GM18867 (cell line): Measurements from ENCODE around the gene TFEB.

Experiments
- ATAC-seq: cut with Tn5 transposase; IDR thresholded peaks from one replicate; pipeline ENCODE4 v1.9.1; 2021; ENCODE audit warnings: mild to moderate bottlenecking, moderate library complexity; ENCODE audit not compliant: unreplicated experiment

TFEB gene

DNA sequence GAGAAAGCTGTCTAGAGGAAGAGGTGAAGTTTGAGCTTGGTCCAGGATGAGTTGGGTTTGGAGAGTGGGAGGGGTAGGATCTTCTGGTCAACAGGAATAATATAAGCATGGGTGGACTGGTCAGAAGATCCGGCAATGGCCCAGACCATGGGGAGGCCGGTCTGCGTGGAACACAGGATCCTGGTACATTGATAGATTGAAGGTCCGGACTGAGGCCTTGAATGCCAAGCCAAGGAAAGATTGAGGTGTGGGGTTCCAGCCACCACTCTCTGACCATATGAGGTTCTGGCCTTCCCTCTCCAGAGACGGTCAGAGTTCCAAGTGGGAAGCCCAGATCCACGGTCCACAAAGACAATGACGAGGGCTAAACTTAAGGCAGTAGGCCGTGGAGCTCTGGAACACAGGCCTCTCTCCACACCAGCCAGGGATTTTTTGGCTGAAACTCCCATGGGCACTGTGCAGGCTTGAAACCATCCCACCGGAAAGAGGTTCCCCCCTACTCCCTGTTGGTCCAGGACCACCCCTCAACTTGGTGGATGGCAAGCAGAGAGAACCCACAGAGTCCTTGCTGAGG lies 94.0 kb downstream of the TFEB start:
- ATAC-seq = no peak

GRCh38 chr6:41640426-41640825 lies 95.0 kb downstream of the TFEB start:
- no peak for ATAC-seq

DNA sequence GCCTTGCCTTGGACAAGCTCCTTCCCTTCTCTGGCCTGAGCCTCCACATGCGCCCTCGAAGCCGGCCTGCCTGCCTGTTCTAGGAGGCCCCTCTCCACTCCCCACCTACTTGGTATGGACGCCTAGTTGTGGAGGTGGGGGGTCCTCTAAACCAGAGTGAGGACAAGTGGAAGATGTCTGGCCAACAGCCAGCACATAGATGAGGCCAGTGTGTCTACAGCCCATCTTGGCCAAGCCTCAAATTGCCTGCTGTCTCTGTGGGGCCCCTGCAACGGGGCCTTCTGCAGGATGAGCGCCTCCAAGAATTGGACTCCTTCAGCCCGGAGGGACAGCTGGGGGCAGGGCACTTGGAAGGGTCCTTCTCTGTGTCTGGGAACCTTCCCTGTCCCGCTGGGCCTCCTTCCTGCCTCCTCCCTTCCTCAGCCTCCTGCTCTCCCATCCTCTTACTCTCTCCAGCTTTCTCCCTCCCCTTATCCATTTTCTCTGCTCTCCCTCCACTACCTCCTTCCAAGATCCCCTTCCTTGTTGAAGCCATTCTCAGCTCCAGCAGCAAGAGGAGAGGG lies 95.5 kb downstream of the TFEB start:
- ATAC-seq = no peak

DNA sequence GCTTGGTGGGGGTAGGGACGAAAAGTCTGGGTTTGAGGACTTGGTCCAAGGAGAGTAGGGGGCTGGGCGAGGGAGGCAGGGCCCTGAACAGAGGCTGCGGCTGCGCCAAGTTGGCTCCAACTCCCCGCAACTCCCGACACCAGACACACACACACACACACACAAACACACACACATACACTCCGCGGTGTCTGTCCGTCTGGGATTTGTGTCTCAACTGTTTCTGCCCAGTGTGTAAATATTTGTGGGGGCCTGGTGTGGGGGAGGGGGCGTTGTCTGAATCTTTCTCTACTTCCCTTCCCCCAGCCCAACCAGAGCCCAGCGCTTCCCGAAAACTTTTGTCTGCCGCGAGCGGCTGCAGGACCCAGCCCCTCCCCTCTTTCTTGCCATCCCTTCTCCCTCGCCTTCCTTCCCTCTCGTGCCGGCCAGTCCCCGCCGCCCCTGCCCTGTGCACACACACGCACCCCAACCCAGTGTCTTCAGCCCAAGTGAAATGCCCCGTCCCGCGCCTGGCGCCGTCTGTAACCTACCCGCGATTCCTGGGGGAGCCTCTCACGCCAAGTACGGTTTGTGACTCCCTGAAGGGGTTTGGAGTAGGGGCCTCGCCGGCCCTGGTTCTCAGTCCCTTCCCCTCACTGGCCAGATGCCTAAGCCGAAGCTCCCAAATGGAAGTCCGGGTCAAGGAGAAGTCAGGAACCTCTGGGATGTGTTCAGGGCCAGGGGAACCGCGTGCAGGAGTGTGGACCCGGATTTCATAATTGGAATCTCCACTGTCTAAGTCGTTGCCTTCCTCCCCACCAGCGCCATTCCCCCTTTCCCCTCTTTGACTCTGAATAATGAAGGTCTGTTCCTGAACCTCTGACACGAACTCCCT lies 96.2 kb downstream of the TFEB start:
- no peak for ATAC-seq

GRCh38 chr6:41638002-41638934 lies 97.1 kb downstream of the TFEB start, which contains the start of gene MDFI:
Gene MDFI (plus strand): TSS chr6:41638468. CDS start chr6:41638750, 282 bp downstream.
- no peak for ATAC-seq

- no peak for ATAC-seq
Observed at GRCh38 chr6:41637194-41638001, 98.0 kb downstream of the TFEB start.

DNA sequence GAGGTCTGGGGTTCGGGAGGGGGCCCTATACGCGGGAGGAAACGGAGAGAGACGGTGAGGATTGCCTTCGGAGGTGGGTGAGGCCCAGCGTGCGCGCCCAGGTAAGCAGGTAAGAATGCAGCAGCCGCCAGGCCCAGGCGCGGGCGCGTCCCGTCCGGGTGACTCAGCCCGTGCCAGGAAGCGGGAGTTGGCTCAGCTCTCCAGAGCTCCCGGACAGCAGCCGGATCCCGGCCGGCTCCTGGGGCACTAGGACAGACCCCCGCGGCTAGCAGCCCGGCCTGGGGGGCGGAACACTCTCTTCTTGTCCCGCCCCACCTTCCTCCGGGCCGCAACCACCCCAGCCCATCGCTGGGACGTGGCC lies 98.6 kb downstream of the TFEB start:
- no peak for ATAC-seq

DNA sequence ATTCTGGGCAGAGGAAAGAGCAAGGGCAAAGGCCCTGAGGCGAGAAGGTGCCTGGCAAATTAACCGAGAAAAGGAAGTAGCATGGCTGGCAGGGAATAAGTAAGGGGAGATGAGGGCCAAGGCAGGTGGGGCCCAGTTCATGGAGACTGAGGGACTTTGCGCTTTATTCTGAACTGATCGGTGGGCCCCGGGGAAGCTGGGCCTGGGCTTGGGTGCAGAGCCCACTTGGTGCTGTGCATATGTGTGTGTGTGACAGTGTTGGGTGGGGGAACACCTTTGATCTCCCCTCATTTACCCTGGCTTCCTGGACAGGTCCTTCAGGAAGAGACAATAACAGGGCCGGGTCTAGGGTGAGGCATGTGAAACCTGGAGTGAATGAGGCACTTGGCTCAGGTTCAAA lies 100.0 kb downstream of the TFEB start:
- ATAC-seq = no peak

DNA sequence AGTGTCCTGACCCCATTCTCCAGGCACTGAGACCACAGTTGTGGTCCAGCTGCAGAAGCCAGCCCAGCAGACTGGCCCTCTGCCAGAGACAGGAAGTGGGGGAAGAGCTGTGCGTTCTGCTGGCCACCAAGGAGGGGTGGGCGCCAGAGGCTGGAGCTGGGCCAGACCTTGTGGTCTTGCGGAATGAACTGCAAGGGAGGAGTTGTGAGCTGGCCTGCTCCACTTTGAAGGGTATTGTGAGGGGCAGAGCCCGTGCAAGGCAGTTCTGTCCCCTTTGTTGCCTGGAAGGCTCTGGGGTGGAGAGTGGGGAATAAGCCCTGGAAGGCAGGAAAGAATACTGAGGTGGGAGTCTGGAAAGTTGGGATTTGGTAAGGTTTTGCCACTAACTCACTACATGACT lies 100.8 kb downstream of the TFEB start:
- no peak for ATAC-seq
